A549 (cell line): ENCODE measurements around the gene ACER2. TPM values are rescaled to one million over a fixed set of nuclear protein-coding genes. Genes with fewer than 3 reads are reported as not detected.

Experiments
- ATAC-seq, 2 experiments: fragments of 200-7000 bp in 1 of 2; fragments of >200 bp in 1 of 2; cut with Nextera tagmentation in 1 of 2; cut with Tn5 transposase in 1 of 2; 3 replicates each; pipeline versions ENCODE4 v1.8.0 to v1.9.1; 2018 to 2020; ENCODE audit warnings: mild to moderate bottlenecking in 1 of 2, moderate library complexity in 1 of 2
- CTCF ChIA-PET: fragments of 300-600 bp; sonication (Branson Sonifier 250); formaldehyde crosslinking; extraction: SDS; loops from one replicate; lab custom pipeline; 2021; ENCODE audit warnings: antibody characterized with exemption, inconsistent platforms; lab: Yijun Ruan, JAX
- POLR2A ChIA-PET: fragments of 350-600 bp; formaldehyde crosslinking; extraction: SDS; loops from one replicate; lab custom pipeline; 2021; ENCODE audit warnings: antibody characterized with exemption, inconsistent platforms; lab: Yijun Ruan, JAX
- DNase-seq, 2 experiments: peaks; one replicate each; pipeline versions ENCODE4 v3.0.0 to v3.0.0-alpha.2; 2011 to 2016; ENCODE audit warnings: low read depth in 1 of 2, low spot score in 1 of 2
- FAIRE-seq: peaks from 2 replicates; lab custom pipeline; 2011; peaks lifted over from hg19 to GRCh38; lab: Jason Lieb, UNC
- H3K27ac ChIP-seq, 2 experiments: fragments of >200 bp; sonication (Bioruptor Twin); formaldehyde crosslinking; 3 replicates each; pipeline ENCODE4 v1.5.1; 2016 to 2017
- H3K4me1 ChIP-seq: fragments of >200 bp; sonication (Bioruptor Twin); formaldehyde crosslinking; 3 replicates; pipeline ENCODE4 v1.6.1; 2016
- H3K4me2 ChIP-seq: fragments of >200 bp; sonication (Bioruptor Twin); formaldehyde crosslinking; 3 replicates; pipeline ENCODE4 v1.6.1; 2016
- H3K4me3 ChIP-seq: fragments of >200 bp; sonication (Bioruptor Twin); formaldehyde crosslinking; 3 replicates; pipeline ENCODE4 v1.5.1; 2016
- H3K9me3 ChIP-seq: fragments of >200 bp; sonication (Bioruptor Twin); formaldehyde crosslinking; 3 replicates; pipeline ENCODE4 v1.6.1; 2016
- BHLHE40 ChIP-seq: IDR thresholded peaks from 2 replicates; pipeline ENCODE4 v1.6.1; 2012; ENCODE audit warnings: low read depth, low read length, inconsistent platforms
- CEBPB ChIP-seq, 2 experiments: fragments of >200 bp in 1 of 2; sonication (Bioruptor Twin) in 1 of 2; formaldehyde crosslinking in 1 of 2; IDR thresholded peaks; 2 replicates each; pipeline ENCODE4 v1.6.1; 2012 to 2016
- CHD2 ChIP-seq: fragments of 150-350 bp; IDR thresholded peaks from 2 replicates; pipeline ENCODE4 v1.6.1; 2014; ENCODE audit warnings: low read length; ENCODE audit not compliant: partially characterized antibody
- E2F6 ChIP-seq: IDR thresholded peaks from 2 replicates; pipeline ENCODE4 v1.6.1; 2012; ENCODE audit warnings: low read depth, borderline replicate concordance
- EHF ChIP-seq: fragments of 250-450 bp; sonication (Bioruptor Pico); IDR thresholded peaks from 2 replicates; pipeline ENCODE4 v1.5.0; 2020; ENCODE audit warnings: mild to moderate bottlenecking
- EHMT2 ChIP-seq: fragments of 200-600 bp; sonication (generic); IDR thresholded peaks from 2 replicates; pipeline ENCODE4 v1.6.1; 2016; ENCODE audit warnings: antibody characterized with exemption, low read depth, mild to moderate bottlenecking, moderate library complexity
- EP300 ChIP-seq, 2 experiments: fragments of >200 bp; sonication (Bioruptor Twin); formaldehyde crosslinking; IDR thresholded peaks; 2 replicates in 1 of 2; 3 replicates in 1 of 2; pipeline ENCODE4 v1.6.1; 2016 to 2017
- FOSB ChIP-seq: fragments of 250-450 bp; sonication (Bioruptor Pico); IDR thresholded peaks from 2 replicates; pipeline ENCODE4 v1.5.0; 2020; ENCODE audit warnings: mild to moderate bottlenecking, moderate library complexity
- FOXS1 ChIP-seq: fragments of 250-450 bp; sonication (Bioruptor Pico); IDR thresholded peaks from 2 replicates; pipeline ENCODE4 v1.5.0; 2020; ENCODE audit warnings: mild to moderate bottlenecking, moderate library complexity
- HDAC2 ChIP-seq: fragments of 200-600 bp; sonication (generic); IDR thresholded peaks from 2 replicates; pipeline ENCODE4 v1.6.1; 2016
- HOXA7 ChIP-seq: fragments of 250-450 bp; sonication (Bioruptor Pico); IDR thresholded peaks from 2 replicates; pipeline ENCODE4 v1.5.0; 2020; ENCODE audit warnings: mild to moderate bottlenecking, moderate library complexity
- JUNB ChIP-seq: fragments of >200 bp; sonication (Bioruptor Twin); formaldehyde crosslinking; IDR thresholded peaks from 2 replicates; pipeline ENCODE4 v1.6.1; 2016
- KDM1A ChIP-seq: fragments of 200-600 bp; sonication (generic); IDR thresholded peaks from 2 replicates; pipeline ENCODE4 v1.6.1; 2016; ENCODE audit warnings: low read depth, mild to moderate bottlenecking
- MAFK ChIP-seq: fragments of 450-650 bp; IDR thresholded peaks from 2 replicates; pipeline ENCODE4 v1.6.1; 2014; ENCODE audit not compliant: partially characterized antibody
- MAZ ChIP-seq: fragments of 150-350 bp; IDR thresholded peaks from 2 replicates; pipeline ENCODE4 v1.6.1; 2014; ENCODE audit warnings: antibody characterized with exemption, low read depth, low read length, borderline replicate concordance
- PBX3 ChIP-seq: IDR thresholded peaks from 2 replicates; pipeline ENCODE4 v1.6.1; 2012
- PHF8 ChIP-seq: fragments of 200-600 bp; sonication (generic); IDR thresholded peaks from 2 replicates; pipeline ENCODE4 v1.6.1; 2016; ENCODE audit warnings: low read depth, mild to moderate bottlenecking, antibody characterized with exemption, moderate library complexity, borderline replicate concordance
- RCOR1 ChIP-seq: fragments of 150-350 bp; IDR thresholded peaks from 2 replicates; pipeline ENCODE4 v1.6.1; 2014; ENCODE audit warnings: antibody characterized with exemption, low read length, low read depth
- TFCP2L1 ChIP-seq: fragments of 250-450 bp; sonication (Bioruptor Pico); IDR thresholded peaks from 2 replicates; pipeline ENCODE4 v1.5.0; 2021; ENCODE audit warnings: mild to moderate bottlenecking
- ZFP36 ChIP-seq: fragments of 450-650 bp; IDR thresholded peaks from 2 replicates; pipeline ENCODE4 v1.6.1; 2014; ENCODE audit warnings: borderline replicate concordance; ENCODE audit not compliant: partially characterized antibody
- ZSCAN20 ChIP-seq: fragments of 250-450 bp; sonication (Bioruptor Pico); IDR thresholded peaks from 2 replicates; pipeline ENCODE4 v1.8.0; 2022; ENCODE audit warnings: mild to moderate bottlenecking, moderate library complexity
- WGBS: methylation state at CpG from one replicate; pipeline ENCODE4 v1.1.6; 2017; ENCODE audit errors: missing lambda C conversion rate; 5-methylcytosine and 5-hydroxymethylcytosine counted together
- polyA plus RNA-seq, 4 experiments: library from polyadenylated mRNA; depleted of rRNA in 3 of 4; stranded (reverse); fragments of >200 nt; fragmentation: RNase III in 1 of 4; extraction: RNeasy Plus Mini Kit Qiagen cat#74134 plus additional on column Dnase treatment in 1 of 4; gene quantifications; 2 replicates in 3 of 4; 3 replicates in 1 of 4; pipeline ENCODE4 v1.2.3, GENCODE V29; 2011 to 2017
- TF ChIP-seq, protein P1 (sequence below): fragments of >200 bp; sonication (Bioruptor Twin); formaldehyde crosslinking; IDR thresholded peaks from 2 replicates; pipeline ENCODE4 v1.6.1; 2016
- TF ChIP-seq, protein P2 (sequence below): fragments of 200-600 bp; sonication (generic); IDR thresholded peaks from 2 replicates; pipeline ENCODE4 v1.6.1; 2016; ENCODE audit warnings: antibody characterized with exemption, mild to moderate bottlenecking, moderate library complexity

The ACER2 gene
- polyA plus RNA-seq, 2 of the 4 experiments (the other 2 are of a cell fraction) = 1.1 to 3.7 TPM

GRCh38 chr9:19493876-19494275 is 85.1 kb downstream of the ACER2 start:
- Histone ChIP-seq H3K9me3 (no peaks in the 10 kb centered on the region), H3K4me2 (peak overlapping the region; percentile 61; the same call in 2 of the 3 replicates), H3K4me3 (no peak overlapping the region), H3K4me1 (0 out of 3 replicates have a peak, but pooled peaks cover 3% of the 10 kb centered on the region), H3K27ac (no peak overlapping the region)
- ATAC-seq (0 out of 6 replicates have a peak, but pooled peaks of 1 of the 2 experiments have one; percentile 16), FAIRE-seq (no peak), DNase-seq (no peak)
- TF ChIP-seq PBX3 = no peak
- TF ChIP-seq BHLHE40 = no peak
- no peak for TF ChIP-seq MAFK
- no peak for TF ChIP-seq HOXA7
- no peak for TF ChIP-seq FOXS1 (CRISPR knock-in tag)
- no peak for TF ChIP-seq EP300 (IDR thresholded peaks at IDR 0.05)
- TF ChIP-seq, protein P1, sequence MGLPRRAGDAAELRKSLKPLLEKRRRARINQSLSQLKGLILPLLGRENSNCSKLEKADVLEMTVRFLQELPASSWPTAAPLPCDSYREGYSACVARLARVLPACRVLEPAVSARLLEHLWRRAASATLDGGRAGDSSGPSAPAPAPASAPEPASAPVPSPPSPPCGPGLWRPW = no peak
- no peak for TF ChIP-seq TFCP2L1
- TF ChIP-seq ZSCAN20 (CRISPR knock-in tag) = no peak
- no peak for TF ChIP-seq ZFP36
- TF ChIP-seq EHF (CRISPR knock-in tag) = no peak
- TF ChIP-seq KDM1A = no peak
- no peak for TF ChIP-seq PHF8
- TF ChIP-seq, protein P2, sequence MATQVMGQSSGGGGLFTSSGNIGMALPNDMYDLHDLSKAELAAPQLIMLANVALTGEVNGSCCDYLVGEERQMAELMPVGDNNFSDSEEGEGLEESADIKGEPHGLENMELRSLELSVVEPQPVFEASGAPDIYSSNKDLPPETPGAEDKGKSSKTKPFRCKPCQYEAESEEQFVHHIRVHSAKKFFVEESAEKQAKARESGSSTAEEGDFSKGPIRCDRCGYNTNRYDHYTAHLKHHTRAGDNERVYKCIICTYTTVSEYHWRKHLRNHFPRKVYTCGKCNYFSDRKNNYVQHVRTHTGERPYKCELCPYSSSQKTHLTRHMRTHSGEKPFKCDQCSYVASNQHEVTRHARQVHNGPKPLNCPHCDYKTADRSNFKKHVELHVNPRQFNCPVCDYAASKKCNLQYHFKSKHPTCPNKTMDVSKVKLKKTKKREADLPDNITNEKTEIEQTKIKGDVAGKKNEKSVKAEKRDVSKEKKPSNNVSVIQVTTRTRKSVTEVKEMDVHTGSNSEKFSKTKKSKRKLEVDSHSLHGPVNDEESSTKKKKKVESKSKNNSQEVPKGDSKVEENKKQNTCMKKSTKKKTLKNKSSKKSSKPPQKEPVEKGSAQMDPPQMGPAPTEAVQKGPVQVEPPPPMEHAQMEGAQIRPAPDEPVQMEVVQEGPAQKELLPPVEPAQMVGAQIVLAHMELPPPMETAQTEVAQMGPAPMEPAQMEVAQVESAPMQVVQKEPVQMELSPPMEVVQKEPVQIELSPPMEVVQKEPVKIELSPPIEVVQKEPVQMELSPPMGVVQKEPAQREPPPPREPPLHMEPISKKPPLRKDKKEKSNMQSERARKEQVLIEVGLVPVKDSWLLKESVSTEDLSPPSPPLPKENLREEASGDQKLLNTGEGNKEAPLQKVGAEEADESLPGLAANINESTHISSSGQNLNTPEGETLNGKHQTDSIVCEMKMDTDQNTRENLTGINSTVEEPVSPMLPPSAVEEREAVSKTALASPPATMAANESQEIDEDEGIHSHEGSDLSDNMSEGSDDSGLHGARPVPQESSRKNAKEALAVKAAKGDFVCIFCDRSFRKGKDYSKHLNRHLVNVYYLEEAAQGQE = no peak
- TF ChIP-seq MAZ = no peak
- TF ChIP-seq EHMT2 = no peak
- no peak for TF ChIP-seq CHD2
- TF ChIP-seq HDAC2 = no peak
- no peak for TF ChIP-seq CEBPB (IDR thresholded peaks at IDR 0.05)
- TF ChIP-seq RCOR1 = no peak
- WGBS = 20% methylated on average over 2 of the region's 2 CpGs
- ChIA-PET POLR2A (no interaction called here), CTCF (interaction anchor here (0.7 to 1.9 kb wide), 4 partner anchors 13 to 429 kb away, joined by 3 to 8 read pairs (median 4); no protein-coding TSS in a partner anchor)

DNA sequence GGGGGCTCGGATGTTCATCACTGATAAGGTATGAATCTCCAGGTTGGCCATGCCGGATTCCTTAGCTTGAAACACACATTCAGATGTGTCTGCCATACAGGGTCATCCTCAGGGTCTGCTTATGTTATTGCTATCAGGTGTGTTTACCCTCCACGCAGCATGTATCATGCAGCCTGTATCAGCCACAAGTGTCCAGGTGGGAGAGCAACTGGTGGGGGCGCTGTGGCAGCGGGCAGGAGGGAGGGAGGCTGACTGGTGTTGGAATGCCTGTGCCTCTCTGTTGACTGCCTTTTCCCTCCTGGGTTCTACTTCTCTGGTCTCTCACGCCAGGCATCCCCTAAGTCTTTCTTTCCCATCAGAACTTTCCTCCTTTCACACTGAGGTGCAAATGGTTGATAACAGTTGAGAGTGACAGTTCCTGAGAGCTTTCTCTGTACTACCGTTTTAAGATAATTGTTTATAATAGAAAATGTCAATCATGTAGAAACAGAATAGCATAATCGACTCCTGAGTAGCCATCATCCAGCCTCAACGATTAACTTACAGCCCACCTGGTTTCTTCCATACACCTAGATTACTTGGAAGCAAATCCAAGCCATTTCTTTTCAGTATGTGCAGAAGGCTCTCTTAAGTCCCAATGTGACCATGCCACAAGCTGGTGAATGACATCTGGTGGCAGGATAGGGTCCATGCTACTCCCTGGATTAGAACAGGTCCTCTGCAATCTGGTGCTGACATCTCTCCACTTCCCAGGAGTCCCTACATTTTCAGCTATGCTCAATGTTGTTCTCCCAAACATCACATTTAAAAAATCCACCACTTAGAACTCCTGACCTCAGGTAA is 86.6 kb downstream of the ACER2 start:
- no peaks in the 10 kb centered on the region for H3K9me3 ChIP-seq
- POLR2A ChIA-PET = no interaction called here
- CTCF ChIA-PET = interaction anchor here (1.3 kb wide), 1 partner anchor 10 kb away, joined by 3 read pairs; no protein-coding TSS in a partner anchor
- ATAC-seq = no peak
- H3K4me3 ChIP-seq = no peak overlapping the region
- TF ChIP-seq JUNB = no peak
- TF ChIP-seq EHMT2 = no peak
- TF ChIP-seq FOSB (CRISPR knock-in tag) = no peak
- no peak for TF ChIP-seq MAZ
- TF ChIP-seq E2F6 = no peak
- no peak for TF ChIP-seq CEBPB (IDR thresholded peaks at IDR 0.05)
- TF ChIP-seq, protein P1 = no peak
- no peak overlapping the region for H3K4me2 ChIP-seq
- FAIRE-seq = no peak
- H3K27ac ChIP-seq = no peak overlapping the region
- 0 out of 3 replicates have a peak, but pooled peaks cover 3% of the 10 kb centered on the region for H3K4me1 ChIP-seq
- DNase-seq = no peak
- 23% methylated on average over 9 of the region's 9 CpGs for WGBS
